GM18951 (cell line): Measurements from ENCODE around the gene CFAP45.
"Not testable (repeated sequence)": the region's sequence is repeated elsewhere in the genome, so short reads cannot be mapped to it uniquely, and the experiment has no call there.

Experiments used
- POLR2A ChIP-seq: IDR thresholded peaks from 4 replicates; pipeline ENCODE4 v1.6.1; 2011; ENCODE audit warnings: mild to moderate bottlenecking; ENCODE audit not compliant: insufficient read length, insufficient read depth; ENCODE audit errors: extremely low read depth
- in situ Hi-C: fragments of 300-500 bp; cut with MboI; formaldehyde crosslinking; loops from one replicate; pipeline ENCODE4 v1.12.0; 2022; ENCODE audit warnings: low sequenced_read_pairs, mixed read lengths, inconsistent platforms; ENCODE audit not compliant: unreplicated experiment

Gene CFAP45

GRCh38 chr1:159916242-159917051 lies 16.5 kb upstream of the CFAP45 start:
- no peak for TF ChIP-seq POLR2A
- in situ Hi-C loops, result no loop called here

DNA sequence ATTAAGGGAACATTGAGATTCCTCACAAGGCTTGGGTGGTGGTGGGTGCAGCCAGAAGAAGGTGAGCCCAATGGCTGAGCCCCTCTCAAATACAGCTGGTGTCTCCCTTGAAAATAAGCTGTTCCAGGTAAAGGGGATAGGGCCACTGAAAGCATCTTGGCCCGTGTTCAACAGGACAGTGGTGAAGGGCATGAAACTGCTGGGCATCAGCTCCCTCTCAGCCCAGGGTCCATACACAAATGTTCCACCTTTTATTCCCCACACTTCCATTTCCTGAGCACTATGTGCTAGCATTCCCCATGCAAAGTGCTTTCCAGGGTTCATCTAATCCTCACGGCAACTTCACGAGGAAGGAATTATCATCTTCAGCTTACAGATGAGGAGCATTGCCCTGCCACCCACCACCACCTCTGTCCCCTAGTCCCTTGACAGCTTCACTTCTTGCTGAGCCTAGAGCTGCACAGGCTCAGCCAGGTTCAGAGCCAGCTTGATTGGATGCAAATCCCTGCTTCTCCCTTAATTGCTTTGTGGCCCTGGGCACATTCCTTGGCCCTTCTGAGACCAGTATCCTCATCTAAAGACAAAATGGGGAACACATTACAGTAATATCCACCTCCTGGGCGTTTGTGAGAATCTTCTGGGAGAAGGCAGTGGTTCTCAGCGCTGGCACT lies 15.7 kb upstream of the CFAP45 start:
- no peak for TF ChIP-seq POLR2A
- in situ Hi-C loops, result no loop called here

DNA sequence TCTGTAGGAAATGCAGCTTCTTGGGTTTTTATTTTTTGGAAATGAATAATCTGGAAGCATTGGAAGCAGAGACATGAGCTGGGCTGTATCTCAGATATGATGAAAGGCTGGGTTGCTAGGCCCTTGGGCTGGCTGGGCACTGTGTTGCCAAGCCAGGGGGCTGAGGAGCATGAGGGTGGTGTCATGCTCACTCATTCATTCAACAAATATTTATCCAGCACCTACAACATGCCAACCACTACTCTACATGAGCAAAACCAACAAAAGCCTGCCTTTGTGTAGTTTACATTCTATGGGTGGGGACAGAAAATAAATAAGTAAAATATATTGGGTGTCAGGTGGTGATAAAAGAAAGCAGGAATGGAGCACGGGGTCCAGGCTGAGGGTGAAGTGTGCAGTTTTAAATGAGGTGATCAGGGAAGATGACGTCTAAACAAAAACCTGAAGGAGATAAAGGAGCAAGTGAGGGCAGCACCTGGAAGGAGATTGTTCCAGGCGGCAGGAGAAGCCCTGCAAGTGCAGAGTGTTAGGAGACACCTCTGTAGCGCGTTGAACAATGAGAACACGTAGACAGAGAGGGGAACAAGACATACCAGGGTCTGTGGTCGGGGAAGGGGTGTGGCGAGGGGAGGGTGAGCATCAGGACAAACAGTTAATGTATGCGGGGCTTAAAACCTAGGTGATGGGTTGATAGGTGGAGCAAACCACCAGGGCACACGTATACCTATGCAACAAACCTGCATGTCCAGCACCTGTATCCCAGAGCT lies 14.5 kb upstream of the CFAP45 start:
- no peak for TF ChIP-seq POLR2A
- in situ Hi-C loops, result no loop called here

DNA sequence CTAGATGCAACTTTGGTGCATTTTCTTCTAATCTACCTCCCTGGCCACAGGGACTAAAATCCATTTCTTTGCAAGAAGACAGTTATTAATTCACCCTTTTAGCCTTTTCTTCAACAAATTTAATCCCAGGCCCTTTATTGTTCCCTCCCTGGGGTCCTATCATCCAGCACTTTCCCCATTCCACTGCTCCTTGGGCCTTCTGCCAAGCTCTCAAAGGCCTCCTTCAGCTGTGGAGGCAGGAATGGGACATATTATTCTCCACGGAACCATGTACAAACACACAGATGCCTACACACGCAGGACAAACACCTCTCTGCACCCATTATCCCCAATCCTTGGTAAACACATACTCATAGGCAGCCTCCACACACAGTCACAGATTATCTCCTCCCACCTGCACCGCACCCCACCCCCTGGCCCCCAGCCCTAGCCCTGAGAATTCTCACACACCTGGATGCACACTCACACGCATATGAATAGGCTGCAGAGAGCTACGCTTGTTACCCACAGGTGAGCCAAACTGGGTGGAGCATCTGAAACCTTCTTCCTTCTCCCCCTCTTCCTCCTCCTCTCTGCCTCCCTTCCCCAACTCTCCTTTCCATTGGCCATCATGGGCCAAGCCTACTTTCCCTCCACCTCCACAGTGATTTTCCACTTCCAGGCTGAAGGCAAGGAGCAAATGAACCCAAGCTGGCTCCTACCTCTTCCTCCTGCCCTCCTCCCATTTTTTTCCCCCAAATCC lies 13.7 kb upstream of the CFAP45 start:
- no peak for TF ChIP-seq POLR2A
- in situ Hi-C loops, result no loop called here

DNA sequence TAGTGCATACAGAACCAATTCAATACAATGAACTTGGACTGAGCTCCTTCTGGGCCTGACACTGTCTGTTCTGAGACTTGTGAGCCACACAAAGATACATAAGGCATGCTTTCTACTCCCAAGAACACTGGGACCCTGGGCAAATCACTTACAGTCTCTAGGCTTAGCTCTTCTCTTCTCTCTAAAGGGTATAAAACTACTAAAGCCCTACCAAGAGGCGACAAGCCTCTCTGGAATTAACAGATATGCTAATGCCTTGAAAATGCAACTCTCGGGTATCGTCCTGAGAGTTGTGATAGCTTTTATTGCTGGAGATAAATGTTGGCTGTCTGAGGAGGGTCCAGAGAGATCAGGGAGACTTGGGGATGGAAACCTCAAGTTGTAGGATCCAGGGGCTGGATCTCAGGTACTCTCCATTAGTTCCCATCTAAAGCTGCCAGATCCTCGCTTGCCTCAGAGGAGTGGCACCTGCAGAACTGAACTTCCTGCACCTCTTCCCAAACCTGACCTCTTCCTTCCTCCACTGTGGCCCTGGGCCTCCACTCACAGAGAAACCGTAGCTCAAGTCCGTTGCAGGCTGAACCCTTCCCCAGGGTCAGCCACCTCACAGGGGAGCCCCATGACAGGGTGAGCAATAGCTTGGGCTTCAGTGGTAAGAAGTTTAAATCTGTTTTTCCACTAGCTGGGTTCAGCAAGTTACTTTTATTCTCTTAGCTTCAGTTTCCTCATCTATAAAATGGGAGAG lies 11.5 kb upstream of the CFAP45 start:
- in situ Hi-C loops, result no loop called here

DNA sequence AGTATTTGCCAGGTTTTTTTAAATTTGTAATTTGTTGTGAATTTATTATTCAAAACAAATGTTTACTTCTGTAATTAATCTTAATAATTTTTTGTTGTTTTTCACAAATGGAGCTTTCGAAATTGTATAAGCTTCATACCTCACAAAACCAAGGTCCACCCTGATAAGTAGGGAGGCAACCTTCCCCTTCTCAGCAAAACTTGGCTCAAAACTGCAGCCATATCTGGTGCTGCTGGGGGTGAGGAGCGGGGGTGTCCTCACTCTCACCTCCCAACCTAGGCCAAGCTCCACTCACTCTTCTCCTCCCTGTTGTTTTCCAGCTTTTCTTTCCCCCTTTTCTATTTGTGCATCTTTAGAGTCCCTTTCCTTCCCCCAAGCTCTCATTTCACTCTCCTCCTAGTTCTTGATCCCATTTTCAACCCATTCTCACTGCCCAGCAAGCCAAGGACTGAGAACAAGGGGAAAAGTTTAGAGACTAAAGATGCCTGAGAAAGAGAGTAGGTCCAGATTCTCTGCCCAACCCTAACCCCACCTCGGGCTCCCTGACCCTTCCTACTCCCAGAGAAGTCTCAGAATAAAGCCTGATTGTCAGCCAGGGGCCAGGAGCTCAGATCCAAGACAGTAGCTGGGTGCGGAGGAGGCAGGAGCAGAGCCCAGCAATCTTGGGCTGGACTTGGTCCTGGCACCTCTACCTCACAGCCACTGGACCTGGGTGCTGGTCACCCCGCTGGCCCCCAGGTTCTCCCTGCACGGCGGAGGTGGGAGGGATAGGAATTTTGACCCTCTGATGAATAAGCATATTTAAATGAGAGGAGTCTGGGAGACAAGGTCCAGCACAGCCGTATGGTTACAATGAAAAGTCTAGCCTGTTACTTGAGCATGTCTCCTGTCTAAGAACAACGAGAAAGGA lies 8.3 kb upstream of the CFAP45 start:
- in situ Hi-C loops, result no loop called here
- TF ChIP-seq POLR2A, result no peak

More for the DNA sequence above, 11.5 kb upstream of the CFAP45 start:
- no peak for TF ChIP-seq POLR2A

DNA sequence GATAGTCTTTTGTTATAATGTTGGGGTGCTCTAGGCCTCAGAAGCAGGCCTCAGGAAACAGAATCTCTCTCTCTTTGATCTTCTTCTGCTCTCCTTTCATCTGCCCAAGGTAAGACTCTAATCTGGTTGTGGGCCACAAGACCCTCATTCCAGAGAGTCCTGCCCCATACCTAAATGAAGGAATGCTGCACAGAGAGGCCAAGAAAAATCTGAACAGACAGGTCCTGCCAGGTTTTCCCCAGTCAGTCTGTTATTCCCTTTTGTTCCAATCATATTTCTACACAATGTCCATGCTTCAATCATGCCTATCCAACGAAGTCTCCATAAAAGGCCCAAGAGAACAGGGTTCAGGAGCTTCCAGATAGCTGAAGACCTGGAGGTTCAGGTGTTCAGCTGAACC lies 7.0 kb upstream of the CFAP45 start:
- in situ Hi-C loops, result no loop called here

DNA sequence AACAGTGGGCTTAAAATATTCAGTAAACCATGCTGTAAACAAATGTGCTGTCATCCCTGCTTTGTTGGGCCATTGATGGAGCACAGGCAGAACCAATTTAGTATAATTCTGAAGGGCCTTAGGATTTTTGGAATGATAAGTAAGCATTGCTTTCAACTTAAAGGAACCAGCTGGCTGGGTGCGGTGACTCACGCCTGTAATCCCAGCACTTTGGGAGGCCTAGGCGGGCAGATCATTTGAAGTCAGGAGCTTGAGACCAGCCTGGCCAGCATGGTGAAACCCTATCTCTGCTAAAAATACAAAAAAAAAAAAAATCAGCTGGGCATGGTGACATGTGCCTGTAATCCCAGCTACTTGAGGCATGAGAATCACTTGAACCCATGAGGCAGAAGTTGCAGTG lies 4.1 kb upstream of the CFAP45 start:
- in situ Hi-C loops, result not testable (repeated sequence)

More for the DNA sequence above, 7.0 kb upstream of the CFAP45 start:
- TF ChIP-seq POLR2A, result no peak

- in situ Hi-C loops, result no loop called here
- no peak for TF ChIP-seq POLR2A
Measured at GRCh38 chr1:159902541-159902940, 2.6 kb upstream of the CFAP45 start.

DNA sequence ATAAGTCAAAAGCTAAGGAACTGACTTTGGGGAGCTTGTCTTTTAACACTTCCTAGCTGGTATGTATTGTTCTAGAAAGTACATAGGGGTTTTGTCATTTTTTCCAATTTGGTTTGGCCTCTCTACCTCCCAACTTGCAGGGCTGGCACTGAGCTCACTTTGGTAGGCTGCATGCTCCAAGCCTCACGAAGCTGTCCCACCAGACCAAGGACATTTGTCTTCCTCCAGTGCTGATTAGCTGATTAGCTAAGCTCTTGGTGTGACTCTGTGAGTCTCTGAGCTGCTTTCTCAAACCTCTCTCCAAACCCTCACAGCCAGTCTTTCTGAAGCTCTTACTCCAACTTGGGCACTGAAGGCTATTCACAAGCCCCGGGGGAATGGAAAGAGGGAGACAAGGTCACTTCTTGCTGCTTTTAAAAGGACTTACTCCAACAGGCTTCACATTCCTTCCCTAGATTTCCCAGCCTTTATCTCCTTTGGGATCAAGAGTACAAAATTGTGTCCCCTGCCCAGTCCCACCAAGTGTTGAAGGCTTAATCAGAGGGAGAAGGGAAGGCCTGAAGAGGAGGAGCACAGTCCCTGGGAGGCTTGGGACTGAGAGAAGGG lies 893 bp upstream of the CFAP45 start:
- in situ Hi-C loops, result no loop called here
- no peak for TF ChIP-seq POLR2A

DNA sequence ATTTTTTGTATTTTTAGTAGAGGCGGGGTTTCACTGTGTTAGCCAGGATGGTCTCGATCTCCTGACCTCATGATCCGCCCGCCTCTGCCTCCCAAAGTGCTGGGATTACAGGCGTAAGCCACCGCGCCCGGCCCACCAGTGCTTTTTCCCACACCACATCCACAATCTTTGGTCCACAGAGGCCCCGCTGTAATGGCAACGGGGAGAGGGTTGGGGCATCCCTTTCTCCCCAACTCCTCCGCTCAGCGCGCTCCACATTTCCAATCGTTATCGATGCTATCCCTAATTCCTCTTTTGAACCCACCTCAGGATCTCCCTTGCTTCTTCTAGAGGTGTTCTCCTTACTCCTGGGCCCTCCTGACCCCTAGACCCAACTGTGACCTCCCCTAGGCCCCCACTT lies 331 bp downstream of the CFAP45 start:
- in situ Hi-C loops, result loop anchor here (10.0 to 25.0 kb wide), 2 partner anchors 55 to 737 kb away; partner anchors contain the start of gene CADM3
